Parathyroid adenoma (tissue), 2 donors: ENCODE measurements around the gene ADAMTS10.

Source experiments
- H2AFZ ChIP-seq: fragments of 300-600 bp; sonication (generic); one replicate; pipeline ENCODE4 v1.7.0; 2017; ENCODE audit warnings: antibody characterized with exemption, mild to moderate bottlenecking
- H3K27ac ChIP-seq: fragments of 300-600 bp; sonication (generic); one replicate; pipeline ENCODE4 v1.7.0; 2017
- H3K27me3 ChIP-seq: fragments of 300-600 bp; sonication (generic); one replicate; pipeline ENCODE4 v1.7.0; 2017; ENCODE audit warnings: low read length; ENCODE audit not compliant: control insufficient read depth, insufficient read depth
- H3K36me3 ChIP-seq: fragments of 300-600 bp; sonication (generic); one replicate; pipeline ENCODE4 v1.7.0; 2017; ENCODE audit warnings: low read length; ENCODE audit not compliant: control insufficient read depth, insufficient read depth
- H3K4me1 ChIP-seq: fragments of 300-600 bp; sonication (generic); one replicate; pipeline ENCODE4 v1.7.0; 2017; ENCODE audit warnings: control low read depth
- H3K4me2 ChIP-seq: fragments of 300-600 bp; sonication (generic); one replicate; pipeline ENCODE4 v1.7.0; 2017; ENCODE audit warnings: low read length
- H3K4me3 ChIP-seq: fragments of 300-600 bp; sonication (generic); one replicate; pipeline ENCODE4 v1.7.0; 2017; ENCODE audit warnings: low read depth, low read length
- H3K79me2 ChIP-seq: fragments of 300-600 bp; sonication (generic); one replicate; pipeline ENCODE4 v1.7.0; 2017; ENCODE audit warnings: control low read depth
- H3K9ac ChIP-seq: fragments of 300-600 bp; sonication (generic); one replicate; pipeline ENCODE4 v1.7.0; 2017; ENCODE audit warnings: mild to moderate bottlenecking
- H3K9me3 ChIP-seq: fragments of 300-600 bp; sonication (generic); one replicate; pipeline ENCODE4 v1.7.0; 2017; ENCODE audit warnings: low read length; ENCODE audit not compliant: control insufficient read depth
- CTCF ChIP-seq: fragments of 300-600 bp; sonication (generic); IDR thresholded peaks from one replicate; pipeline ENCODE4 v1.7.0; 2017; ENCODE audit warnings: antibody characterized with exemption, mild to moderate bottlenecking
- donor health status: primary hyperparathyroidism.

The ADAMTS10 gene

GRCh38 chr19:8601796-8602195 is 8.7 kb downstream of the ADAMTS10 start:
- Histone ChIP-seq H3K4me3 (no peak overlapping the region), H2AFZ (no peak overlapping the region), H3K79me2 (no peaks in the 10 kb centered on the region), H3K4me1 (no peaks in the 10 kb centered on the region), H3K9ac (no peak overlapping the region), H3K36me3 (no peaks in the 10 kb centered on the region), H3K9me3 (no peaks in the 10 kb centered on the region), H3K4me2 (no peak overlapping the region), H3K27ac (no peak overlapping the region), H3K27me3 (no peaks in the 10 kb centered on the region)
- no peak for TF ChIP-seq CTCF

GRCh38 chr19:8600816-8601215 is 9.7 kb downstream of the ADAMTS10 start:
- H3K36me3 ChIP-seq, result no peaks in the 10 kb centered on the region
- no peak overlapping the region for H3K4me3 ChIP-seq
- no peaks in the 10 kb centered on the region for H3K27me3 ChIP-seq
- no peak overlapping the region for H2AFZ ChIP-seq
- no peak overlapping the region for H3K9ac ChIP-seq
- H3K4me2 ChIP-seq, result no peak overlapping the region
- no peaks in the 10 kb centered on the region for H3K9me3 ChIP-seq
- no peaks in the 10 kb centered on the region for H3K4me1 ChIP-seq
- TF ChIP-seq CTCF, result no peak
- no peaks in the 10 kb centered on the region for H3K79me2 ChIP-seq
- H3K27ac ChIP-seq, result no peak overlapping the region

GRCh38 chr19:8600064-8600463 is 10.5 kb downstream of the ADAMTS10 start:
- no peak overlapping the region for H3K9ac ChIP-seq
- no peaks in the 10 kb centered on the region for H3K36me3 ChIP-seq
- no peak overlapping the region for H3K4me3 ChIP-seq
- no peaks in the 10 kb centered on the region for H3K9me3 ChIP-seq
- no peaks in the 10 kb centered on the region for H3K4me1 ChIP-seq
- H2AFZ ChIP-seq, result no peak overlapping the region
- no peak overlapping the region for H3K4me2 ChIP-seq
- no peaks in the 10 kb centered on the region for H3K79me2 ChIP-seq
- no peak overlapping the region for H3K27ac ChIP-seq
- H3K27me3 ChIP-seq, result no peaks in the 10 kb centered on the region
- TF ChIP-seq CTCF, result no peak

- Histone ChIP-seq H3K79me2 (no peaks in the 10 kb centered on the region), H3K9ac (no peak overlapping the region), H2AFZ (no peak overlapping the region), H3K4me2 (no peak overlapping the region), H3K27ac (no peak overlapping the region), H3K4me1 (peaks cover 8% of the 10 kb centered on the region), H3K4me3 (no peak overlapping the region), H3K36me3 (no peaks in the 10 kb centered on the region), H3K27me3 (no peaks in the 10 kb centered on the region), H3K9me3 (no peaks in the 10 kb centered on the region)
- no peak for TF ChIP-seq CTCF
These were observed 14.3 kb downstream of the ADAMTS10 start for GRCh38 chr19:8596168-8596567.

- Histone ChIP-seq H3K4me1 (peaks cover 8% of the 10 kb centered on the region), H3K27ac (no peak overlapping the region), H3K36me3 (no peaks in the 10 kb centered on the region), H3K79me2 (no peaks in the 10 kb centered on the region), H3K4me3 (no peak overlapping the region), H3K9me3 (no peaks in the 10 kb centered on the region), H2AFZ (no peak overlapping the region), H3K9ac (no peak overlapping the region), H3K4me2 (no peak overlapping the region), H3K27me3 (no peaks in the 10 kb centered on the region)
- no peak for TF ChIP-seq CTCF
These were observed 14.9 kb downstream of the ADAMTS10 start for GRCh38 chr19:8595651-8596050.
